Measurements from ENCODE around the gene ADGRD2.

ADGRD2 gene

GRCh38 chr9:124507880-124508423 lies 57.7 kb downstream of the ADGRD2 start:
- no peak for DNase-seq (ENCODE audit: low read depth)
- no peak overlapping the region for H3K4me3 ChIP-seq (replicated peaks; ENCODE audit: low read depth, low read length)
- TF ChIP-seq, protein P1, sequence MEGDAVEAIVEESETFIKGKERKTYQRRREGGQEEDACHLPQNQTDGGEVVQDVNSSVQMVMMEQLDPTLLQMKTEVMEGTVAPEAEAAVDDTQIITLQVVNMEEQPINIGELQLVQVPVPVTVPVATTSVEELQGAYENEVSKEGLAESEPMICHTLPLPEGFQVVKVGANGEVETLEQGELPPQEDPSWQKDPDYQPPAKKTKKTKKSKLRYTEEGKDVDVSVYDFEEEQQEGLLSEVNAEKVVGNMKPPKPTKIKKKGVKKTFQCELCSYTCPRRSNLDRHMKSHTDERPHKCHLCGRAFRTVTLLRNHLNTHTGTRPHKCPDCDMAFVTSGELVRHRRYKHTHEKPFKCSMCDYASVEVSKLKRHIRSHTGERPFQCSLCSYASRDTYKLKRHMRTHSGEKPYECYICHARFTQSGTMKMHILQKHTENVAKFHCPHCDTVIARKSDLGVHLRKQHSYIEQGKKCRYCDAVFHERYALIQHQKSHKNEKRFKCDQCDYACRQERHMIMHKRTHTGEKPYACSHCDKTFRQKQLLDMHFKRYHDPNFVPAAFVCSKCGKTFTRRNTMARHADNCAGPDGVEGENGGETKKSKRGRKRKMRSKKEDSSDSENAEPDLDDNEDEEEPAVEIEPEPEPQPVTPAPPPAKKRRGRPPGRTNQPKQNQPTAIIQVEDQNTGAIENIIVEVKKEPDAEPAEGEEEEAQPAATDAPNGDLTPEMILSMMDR (IDR thresholded peaks at IDR 0.05; ENCODE audit: low read length, missing control alignments) = no peak

DNA sequence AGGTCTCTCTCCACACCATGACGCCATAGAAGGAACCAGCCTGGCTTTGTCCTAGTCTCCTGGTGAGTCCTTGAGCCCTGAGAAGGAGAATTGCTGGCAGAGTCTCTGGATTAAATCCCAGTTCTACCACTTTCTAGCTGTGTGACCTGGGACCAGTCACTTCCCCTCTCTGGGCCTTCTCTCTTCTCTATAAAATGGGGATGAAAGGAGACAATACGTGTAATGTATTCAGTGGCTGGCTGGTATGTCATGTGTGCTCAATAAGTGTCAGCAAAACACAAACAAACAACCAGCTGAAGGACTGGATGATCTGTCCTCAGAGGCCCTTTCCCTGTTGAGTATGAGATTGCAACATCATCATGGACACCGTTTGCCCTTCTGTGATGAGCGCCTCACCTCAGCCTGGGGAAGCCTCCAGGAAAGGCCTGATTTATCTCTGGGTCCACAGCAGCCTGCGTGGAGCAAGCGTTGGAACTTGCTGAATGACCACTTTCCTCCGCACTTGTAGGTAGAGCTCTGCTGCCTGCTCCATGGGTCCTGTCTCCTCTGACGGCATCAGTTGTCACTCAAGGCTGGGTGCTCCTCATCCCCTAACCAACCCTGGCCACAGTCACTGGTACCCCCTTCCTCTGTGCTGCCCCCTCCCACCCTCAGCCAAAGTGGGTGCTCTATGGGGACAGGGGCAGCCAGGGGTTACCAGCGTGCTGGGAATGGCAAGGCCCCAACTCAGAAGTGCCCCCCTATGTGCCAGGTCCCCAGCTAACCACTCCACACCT lies 60.6 kb downstream of the ADGRD2 start:
- peak; percentile 6 for DNase-seq (ENCODE audit: low read depth)
- no peak overlapping the region for H3K4me3 ChIP-seq (replicated peaks; ENCODE audit: low read depth, low read length)
- TF ChIP-seq, protein P1 (IDR thresholded peaks at IDR 0.05; ENCODE audit: low read length, missing control alignments) = no peak

DNA sequence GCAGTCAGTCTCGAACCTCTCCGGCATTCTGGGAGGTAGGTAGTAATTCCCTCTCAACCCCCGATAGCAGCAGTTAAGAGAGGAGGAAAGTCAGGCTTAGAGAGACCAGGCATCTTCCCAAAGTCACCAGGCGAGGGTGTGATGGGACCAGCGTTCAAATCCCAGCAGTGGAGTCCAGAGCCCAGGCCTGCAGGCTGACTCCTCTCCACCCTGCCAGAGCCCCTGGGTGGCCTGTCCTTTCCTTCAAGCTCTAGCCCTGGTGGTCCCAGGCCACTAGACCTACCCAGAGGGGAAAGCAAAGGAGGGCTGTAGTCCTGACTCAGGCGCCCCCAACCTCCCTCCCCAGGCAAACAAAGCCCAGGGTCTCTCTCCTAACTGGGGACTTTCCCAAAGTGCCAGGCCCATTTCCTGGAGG lies 61.2 kb downstream of the ADGRD2 start:
- TF ChIP-seq, protein P1 (IDR thresholded peaks at IDR 0.05; ENCODE audit: low read length, missing control alignments) = no peak
- no peak for DNase-seq (ENCODE audit: low read depth)
- H3K4me3 ChIP-seq (replicated peaks; ENCODE audit: low read depth, low read length) = no peak overlapping the region

GRCh38 chr9:124511891-124512805 lies 61.9 kb downstream of the ADGRD2 start:
- DNase-seq (ENCODE audit: low read depth) = no peak
- H3K4me3 ChIP-seq (replicated peaks; ENCODE audit: low read depth, low read length) = no peak overlapping the region

DNA sequence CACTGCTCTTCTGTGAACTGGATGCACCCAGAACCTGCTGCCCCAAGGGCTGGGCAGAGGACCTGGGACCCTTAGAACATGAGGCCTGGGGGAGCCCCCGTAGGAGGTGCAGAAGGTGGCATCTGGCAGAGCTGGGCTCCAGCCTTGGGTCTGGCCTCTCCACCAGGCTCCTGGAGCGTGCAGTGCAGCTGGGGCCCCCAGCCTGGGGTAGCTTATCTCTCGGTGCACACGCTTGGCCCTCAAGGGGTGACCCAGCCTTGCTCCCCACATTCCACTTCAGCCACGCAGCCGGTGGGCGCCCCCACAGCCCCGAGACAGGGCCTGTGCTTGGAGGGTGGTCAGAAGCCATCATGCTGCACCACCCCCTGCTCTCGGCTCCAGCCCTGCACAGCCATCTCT lies 62.6 kb downstream of the ADGRD2 start:
- TF ChIP-seq, protein P1 (IDR thresholded peaks at IDR 0.05; ENCODE audit: low read length, missing control alignments) = no peak
- no peak for DNase-seq (ENCODE audit: low read depth)
- no peak overlapping the region for H3K4me3 ChIP-seq (replicated peaks; ENCODE audit: low read depth, low read length)

More at GRCh38 chr9:124511891-124512805, 61.9 kb downstream of the ADGRD2 start:
- TF ChIP-seq, protein P1 (IDR thresholded peaks at IDR 0.05; ENCODE audit: low read length, missing control alignments) = no peak

- DNase-seq (ENCODE audit: low read depth) = no peak
- TF ChIP-seq, protein P1 (IDR thresholded peaks at IDR 0.05; ENCODE audit: low read length, missing control alignments) = no peak
Measured at GRCh38 chr9:124513376-124513994, 63.2 kb downstream of the ADGRD2 start.

More at GRCh38 chr9:124513376-124513994, 63.2 kb downstream of the ADGRD2 start:
- H3K4me3 ChIP-seq (replicated peaks; ENCODE audit: low read depth, low read length) = no peak overlapping the region
